NCI-H2107 treated with DMSO at 0.1 percent for 48 hours (cell line): Measurements from ENCODE around the gene SNX10.

Experiments
- DNase-seq: peaks from one replicate; lab custom pipeline; 2025; ENCODE audit not compliant: unreplicated experiment; lab: John Stamatoyannopoulos, UW

Gene SNX10

GRCh38 chr7:26332698-26333097, 41.0 kb downstream of the SNX10 start:
- no peak for DNase-seq

DNA sequence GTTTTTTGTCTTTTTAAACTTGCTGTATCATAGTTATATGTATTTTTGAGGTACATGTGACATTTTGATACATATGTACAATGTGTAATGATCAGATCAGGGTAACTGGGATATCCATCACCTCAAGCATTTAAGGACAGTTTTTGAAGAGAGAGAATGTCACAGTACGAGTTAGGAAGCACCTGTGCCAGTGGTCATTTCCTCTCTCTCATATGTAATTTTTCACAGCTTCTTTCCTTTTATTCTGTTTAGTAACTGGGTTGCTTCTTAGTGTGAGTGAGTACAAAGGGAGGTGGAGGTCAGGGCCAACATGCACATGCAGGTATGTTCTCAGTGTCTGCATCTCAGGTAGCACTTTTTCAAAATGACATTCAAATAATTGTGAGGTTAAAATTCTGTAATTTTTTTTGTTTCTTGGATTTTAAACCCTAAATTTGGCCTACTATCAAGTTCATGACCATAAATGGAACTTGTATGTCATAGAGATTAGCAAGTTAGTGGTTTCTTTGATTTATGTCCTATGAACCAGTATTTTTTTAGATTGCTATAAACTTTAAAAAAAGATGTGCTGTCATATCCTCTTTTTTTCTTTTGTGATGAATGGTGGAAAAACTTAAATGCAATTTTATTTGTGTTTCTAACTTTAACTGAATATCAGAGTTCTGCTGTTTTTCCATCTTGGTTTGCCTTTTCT, 42.7 kb downstream of the SNX10 start:
- no peak for DNase-seq

DNA sequence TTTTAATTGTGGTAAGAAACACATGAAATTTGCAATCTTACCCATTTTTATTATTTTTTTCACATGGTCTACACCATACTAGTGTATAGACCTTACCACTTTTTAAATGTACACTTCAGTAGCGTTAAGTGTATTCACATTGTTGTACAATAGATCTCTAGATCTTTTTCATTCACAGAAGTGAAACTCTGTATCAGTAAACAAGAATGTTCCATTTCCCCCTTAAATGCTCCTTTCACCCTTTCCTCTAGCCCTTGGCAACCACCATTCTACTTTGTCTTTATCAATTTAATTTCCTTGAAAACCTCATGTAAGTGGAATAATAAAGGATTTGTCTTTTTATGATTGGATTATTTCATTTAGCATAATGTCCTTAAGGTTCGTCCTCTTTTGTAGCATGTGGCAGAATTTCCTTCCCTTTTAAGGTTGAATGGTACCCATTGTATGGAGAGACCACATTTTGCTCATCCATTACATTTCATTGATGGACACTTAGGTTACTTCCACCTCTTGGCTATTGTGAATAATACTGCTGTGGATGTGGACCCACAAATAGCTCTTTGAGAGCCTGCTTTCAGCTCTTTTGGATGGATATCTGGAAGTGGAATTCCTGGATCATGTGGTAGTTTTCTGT, 45.7 kb downstream of the SNX10 start:
- DNase-seq = no peak

DNA sequence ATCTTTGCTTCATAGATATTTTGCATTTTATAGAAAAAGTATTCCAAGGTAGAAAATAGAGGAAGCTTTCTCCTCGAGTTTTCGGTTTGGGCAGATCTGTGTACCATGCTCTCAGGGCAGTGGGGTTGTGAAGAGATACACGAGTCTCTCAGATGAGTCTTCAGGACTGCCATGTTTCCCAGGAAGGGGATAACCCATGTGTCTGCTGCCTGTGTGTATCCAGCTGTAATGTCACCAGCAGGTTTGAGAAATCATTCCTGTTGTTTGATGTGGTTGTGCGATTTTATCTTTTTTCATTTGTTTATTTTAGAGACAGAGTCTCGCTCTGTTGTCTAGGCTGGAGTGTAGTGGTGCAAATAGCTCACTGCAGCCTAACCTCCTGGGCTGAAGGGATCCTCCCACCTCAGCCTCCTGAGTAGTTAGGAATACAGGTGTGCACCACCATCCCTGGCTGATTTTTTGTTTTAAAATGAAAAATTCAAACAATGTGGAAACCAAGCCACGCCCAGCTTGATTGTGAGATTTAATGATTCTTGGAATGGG, 48.9 kb downstream of the SNX10 start:
- no peak for DNase-seq

DNA sequence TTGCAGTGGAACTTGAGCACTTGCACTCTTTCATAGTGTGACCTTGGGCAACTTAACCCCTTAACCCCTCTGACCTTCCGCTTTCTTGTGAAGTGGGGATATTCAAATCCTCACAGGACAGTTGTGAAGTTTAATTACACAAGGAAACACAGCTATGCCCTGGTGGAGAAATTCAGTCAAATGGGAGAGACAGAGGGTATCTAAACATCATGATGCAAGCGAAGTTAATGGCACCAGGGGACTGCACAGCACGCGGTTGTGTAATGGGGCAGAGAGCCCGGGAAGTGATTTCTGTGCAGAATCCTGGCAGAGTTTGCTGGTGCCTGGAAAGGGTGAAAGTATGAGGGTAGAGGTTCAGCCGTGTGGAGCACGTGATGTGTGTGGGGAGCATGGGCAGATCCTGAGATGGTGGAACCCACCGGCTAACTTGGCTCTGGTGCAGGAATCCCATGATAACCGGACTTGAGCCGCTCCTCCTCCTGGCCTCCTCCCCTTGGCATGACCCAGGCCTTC, 51.7 kb downstream of the SNX10 start:
- no peak for DNase-seq

DNA sequence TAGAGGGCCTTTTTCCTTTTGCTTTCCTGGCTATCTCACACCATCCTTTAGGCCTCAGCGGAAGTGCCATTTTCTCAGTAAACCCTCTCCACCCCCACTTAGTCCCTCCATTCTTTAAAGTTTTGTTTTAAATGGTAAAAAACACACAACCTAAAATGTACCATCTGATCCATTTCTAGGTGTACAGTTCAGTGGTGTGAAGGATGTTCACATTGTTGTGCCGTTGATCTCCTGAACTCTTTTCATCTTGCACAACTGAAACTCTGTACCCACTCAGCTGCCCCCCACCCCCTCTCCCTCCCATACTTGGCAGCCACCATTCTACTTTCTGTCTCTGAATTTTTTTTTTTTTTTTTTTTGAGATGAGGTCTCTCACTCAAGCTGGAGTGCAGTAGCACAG, 52.2 kb downstream of the SNX10 start:
- DNase-seq = no peak

- DNase-seq = no peak
These were observed 53.5 kb downstream of the SNX10 start for GRCh38 chr7:26345202-26345601.

DNA sequence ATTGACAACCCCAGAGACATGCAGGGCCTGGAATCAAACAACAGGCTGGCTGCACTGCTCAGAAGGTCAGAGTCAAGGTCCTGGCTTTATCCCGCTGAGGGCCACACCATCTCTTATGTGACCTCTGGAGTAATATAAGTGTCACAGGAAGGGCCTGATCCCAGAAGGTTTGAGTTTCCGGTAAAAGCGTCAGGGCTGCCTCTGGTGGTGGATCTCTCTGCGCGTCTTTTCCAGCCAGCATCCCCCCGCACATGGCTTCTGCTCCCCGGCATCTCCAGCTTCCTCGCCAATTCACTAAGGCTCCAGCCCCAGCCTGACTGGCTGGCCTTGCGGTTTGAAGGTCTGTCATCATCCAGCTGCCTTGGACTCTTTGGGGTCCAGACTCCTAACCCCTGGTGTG, 54.2 kb downstream of the SNX10 start:
- no peak for DNase-seq

GRCh38 chr7:26346611-26347203, 55.0 kb downstream of the SNX10 start:
- DNase-seq = no peak

DNA sequence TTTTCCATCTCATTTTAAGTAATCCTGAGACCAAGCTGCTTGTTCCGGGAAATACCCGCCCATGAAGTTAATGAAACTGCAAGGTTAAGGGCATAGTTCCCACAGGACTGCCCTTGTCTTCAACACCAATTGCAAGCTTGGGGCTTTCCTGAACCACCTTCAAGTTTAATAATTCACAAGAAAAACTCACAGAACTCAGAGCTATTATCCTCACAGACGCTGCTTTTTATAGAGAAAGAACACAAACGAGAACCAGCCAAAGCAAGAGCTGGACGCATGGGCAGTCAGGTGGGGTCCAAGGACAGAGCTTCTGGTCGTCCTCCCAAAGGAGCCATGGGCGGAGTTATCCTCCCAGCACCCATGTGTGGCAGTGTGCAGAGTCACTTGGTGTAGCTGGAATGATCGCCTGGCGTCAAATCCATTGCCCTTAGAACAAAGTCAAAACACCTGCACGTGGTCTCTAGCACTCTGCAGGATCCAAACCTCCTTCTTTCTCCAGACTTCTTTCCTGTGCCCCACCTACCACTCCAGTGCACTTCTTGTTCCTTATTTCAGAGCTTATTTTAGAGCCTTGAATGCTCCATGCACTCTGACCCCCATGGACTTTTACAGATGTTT, 56.7 kb downstream of the SNX10 start:
- no peak for DNase-seq

DNA sequence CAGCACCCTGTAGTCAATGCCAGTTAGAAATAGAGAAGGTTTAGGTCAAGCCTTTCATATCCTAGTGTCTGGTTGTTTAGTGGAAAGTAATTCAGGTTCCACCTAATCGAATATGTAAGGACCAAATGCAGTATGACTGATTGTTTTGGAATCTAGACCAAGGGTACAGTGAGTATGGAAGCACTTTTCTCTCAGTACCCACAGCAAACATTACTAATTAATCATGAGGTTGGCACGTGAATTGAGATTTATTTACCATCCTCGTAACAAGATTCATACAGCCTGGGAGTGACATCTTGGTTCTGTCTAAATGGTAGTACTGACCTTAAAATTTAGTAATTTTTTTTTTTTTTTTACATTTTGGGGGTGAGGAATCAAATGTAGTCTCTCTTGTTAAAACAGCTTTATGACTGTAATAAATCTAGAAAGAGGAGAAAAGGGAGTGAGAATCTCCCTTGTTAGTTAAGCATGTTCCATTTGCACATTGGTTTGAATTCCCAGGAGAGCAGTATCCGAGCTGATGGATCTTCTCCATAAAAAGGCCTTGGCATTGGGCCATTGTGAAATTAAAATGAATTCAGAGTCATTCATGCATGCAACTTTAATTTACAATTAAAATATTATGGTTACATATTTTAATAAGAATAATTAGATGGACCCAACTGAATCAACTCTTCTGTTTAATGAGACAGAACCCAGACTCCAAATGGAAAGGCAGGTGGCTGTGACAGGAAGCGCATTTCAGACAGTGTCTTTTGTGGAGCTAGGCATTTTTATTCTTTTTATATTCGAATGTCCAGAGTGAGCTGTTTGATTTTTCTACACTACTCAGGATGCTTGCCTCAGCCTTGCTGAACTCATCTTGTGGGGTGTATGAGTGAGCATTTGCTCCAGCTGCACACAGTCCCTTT, 57.6 kb downstream of the SNX10 start:
- DNase-seq = peak; percentile 79

GRCh38 chr7:26351171-26351570, 59.5 kb downstream of the SNX10 start:
- DNase-seq = no peak

- no peak for DNase-seq
These were observed 64.6 kb downstream of the SNX10 start for GRCh38 chr7:26356229-26356628.

GRCh38 chr7:26356929-26357798, 65.5 kb downstream of the SNX10 start:
- DNase-seq = no peak

- no peak for DNase-seq
These were observed 66.1 kb downstream of the SNX10 start for GRCh38 chr7:26357799-26358151.

- no peak for DNase-seq
These were observed 69.0 kb downstream of the SNX10 start for GRCh38 chr7:26360650-26361049.

DNA sequence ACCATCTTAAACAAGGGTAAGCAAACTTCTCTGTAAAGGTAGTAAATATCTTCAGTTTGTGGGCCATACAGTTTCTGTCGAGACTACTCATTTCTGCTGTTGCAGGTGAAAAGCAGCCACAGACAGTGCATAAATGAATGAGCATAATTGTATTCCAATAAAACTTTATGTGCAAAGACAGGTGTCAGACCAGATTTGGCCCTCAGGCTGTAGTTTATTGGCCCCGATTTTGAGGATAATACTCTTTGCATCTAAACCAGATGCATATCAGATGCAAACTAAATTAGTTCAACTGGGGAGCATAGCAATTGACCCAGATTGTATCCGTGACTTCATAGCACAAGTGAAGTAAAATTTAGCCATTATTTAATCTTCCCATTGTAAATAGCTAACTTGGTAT, 70.0 kb downstream of the SNX10 start:
- no peak for DNase-seq

- DNase-seq = no peak
These were observed 71.8 kb downstream of the SNX10 start for GRCh38 chr7:26363465-26363864.

- peak; percentile 80 for DNase-seq
These were observed 73.6 kb downstream of the SNX10 start for GRCh38 chr7:26365077-26365900.
